Activated T-helper 1 cell treated with anti-CD3 and anti-CD28 coated beads, Interleukin-12 subunit alpha, Interleukin-12 subunit beta, Interleukin-2, Interleukin-4 antibody, amounts not matched to agents 30 ng/mL and 10 ng/mL and 1 ng/mL, durations not matched to agents 14 hours and 24 hours and 36 hours (primary cell): Measurements from ENCODE around the gene ANKRD62. TPM values are rescaled to one million over a fixed set of nuclear protein-coding genes. Genes with fewer than 3 reads are reported as not detected.
"Not testable (repeated sequence)": the region's sequence is repeated elsewhere in the genome, so short reads cannot be mapped to it uniquely, and the experiment has no call there.

Experiments used
- DNase-seq: peaks from one replicate; pipeline ENCODE4 v3.0.0; 2021; ENCODE audit warnings: low spot score
- H3K27ac Mint-ChIP-seq: one replicate; pipeline ENCODE4 v1.8.0; 2021; ENCODE audit warnings: mild to moderate bottlenecking, mixed read lengths
- H3K27me3 Mint-ChIP-seq: one replicate; pipeline ENCODE4 v1.8.0; 2022; ENCODE audit warnings: mild to moderate bottlenecking, moderate library complexity, mixed read lengths; ENCODE audit not compliant: insufficient read depth
- H3K36me3 Mint-ChIP-seq: one replicate; pipeline ENCODE4 v1.8.0; 2021; ENCODE audit warnings: low read depth, mixed read lengths
- H3K4me1 Mint-ChIP-seq: one replicate; pipeline ENCODE4 v1.8.0; 2021; ENCODE audit warnings: low read depth, mixed read lengths
- H3K4me3 Mint-ChIP-seq: one replicate; pipeline ENCODE4 v1.8.0; 2021; ENCODE audit warnings: mild to moderate bottlenecking, moderate library complexity, mixed read lengths
- H3K9me3 Mint-ChIP-seq: one replicate; pipeline ENCODE4 v1.8.0; 2021; ENCODE audit warnings: mixed read lengths
- intact Hi-C: fragments of 100-400 bp; cut with micrococcal nuclease; formaldehyde crosslinking; loops from one replicate; pipeline ENCODE4 v1.15.1; 2024
- total RNA-seq: library from RNA; stranded (reverse); gene quantifications from 2 replicates; pipeline ENCODE4 v1.2.3, GENCODE V29; 2022

ANKRD62 gene
- total RNA-seq, 1 donor from 2014 or later = not detected

- Mint-ChIP-seq H3K4me3 (no peak overlapping the region), H3K36me3 (no peaks in the 10 kb centered on the region), H3K9me3 (no peaks in the 10 kb centered on the region), H3K4me1 (no peaks in the 10 kb centered on the region), H3K27ac (no peak overlapping the region), H3K27me3 (no peaks in the 10 kb centered on the region)
- DNase-seq = no peak
- intact Hi-C loops = loop anchor here (1.0 kb wide), 1 partner anchor 146 kb away; no protein-coding TSS in a partner anchor
Observed at GRCh38 chr18:12091538-12092141, 2.0 kb upstream of the ANKRD62 start.

- H3K9me3 Mint-ChIP-seq = no peaks in the 10 kb centered on the region
- DNase-seq = no peak
- H3K36me3 Mint-ChIP-seq = no peaks in the 10 kb centered on the region
- no peak overlapping the region for H3K4me3 Mint-ChIP-seq
- no peaks in the 10 kb centered on the region for H3K4me1 Mint-ChIP-seq
- H3K27me3 Mint-ChIP-seq = no peaks in the 10 kb centered on the region
- H3K27ac Mint-ChIP-seq = no peak overlapping the region
- intact Hi-C loops = loop anchor here (1.0 kb wide), 1 partner anchor 145 kb away; no protein-coding TSS in a partner anchor
Observed at GRCh38 chr18:12092398-12093229, 1.0 kb upstream of the ANKRD62 start.

- Mint-ChIP-seq H3K9me3 (no peaks in the 10 kb centered on the region), H3K27me3 (peaks cover under 1% of the 10 kb centered on the region), H3K27ac (no peak overlapping the region), H3K4me3 (no peak overlapping the region), H3K36me3 (no peaks in the 10 kb centered on the region), H3K4me1 (peaks cover 11% of the 10 kb centered on the region)
- no peak for DNase-seq
- intact Hi-C loops = no loop called here
Observed at GRCh38 chr18:12098374-12098773, 4.7 kb downstream of the ANKRD62 start.

DNA sequence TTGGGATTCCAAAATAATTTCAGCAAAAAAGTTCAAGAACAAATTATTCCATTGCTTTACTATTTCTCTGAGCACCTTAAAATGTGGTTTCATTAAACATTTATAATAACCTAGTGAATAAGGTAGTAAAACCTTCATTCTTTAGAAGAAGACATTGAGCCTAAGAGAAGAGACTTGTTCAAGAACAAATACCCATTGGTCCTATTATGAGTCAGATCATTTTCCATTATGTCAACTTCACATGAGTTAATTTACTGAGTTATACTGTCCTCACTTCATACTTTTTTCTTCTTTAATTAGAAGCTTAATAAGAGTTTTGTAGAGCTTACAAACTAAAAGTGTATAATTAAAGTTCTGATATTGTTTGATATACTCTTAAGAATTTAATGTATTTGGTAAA is 5.5 kb downstream of the ANKRD62 start:
- no peaks in the 10 kb centered on the region for H3K36me3 Mint-ChIP-seq
- no peak for DNase-seq
- no peak overlapping the region for H3K27ac Mint-ChIP-seq
- peaks cover 2% of the 10 kb centered on the region for H3K27me3 Mint-ChIP-seq
- H3K9me3 Mint-ChIP-seq = no peaks in the 10 kb centered on the region
- peaks cover 11% of the 10 kb centered on the region for H3K4me1 Mint-ChIP-seq
- intact Hi-C loops = no loop called here
- H3K4me3 Mint-ChIP-seq = no peak overlapping the region

- Mint-ChIP-seq H3K9me3 (no peaks in the 10 kb centered on the region), H3K4me1 (peaks cover 11% of the 10 kb centered on the region), H3K36me3 (no peaks in the 10 kb centered on the region), H3K27me3 (peaks cover 2% of the 10 kb centered on the region), H3K4me3 (no peak overlapping the region), H3K27ac (no peak overlapping the region)
- intact Hi-C loops = no loop called here
- no peak for DNase-seq
Observed at GRCh38 chr18:12101266-12101665, 7.6 kb downstream of the ANKRD62 start.

DNA sequence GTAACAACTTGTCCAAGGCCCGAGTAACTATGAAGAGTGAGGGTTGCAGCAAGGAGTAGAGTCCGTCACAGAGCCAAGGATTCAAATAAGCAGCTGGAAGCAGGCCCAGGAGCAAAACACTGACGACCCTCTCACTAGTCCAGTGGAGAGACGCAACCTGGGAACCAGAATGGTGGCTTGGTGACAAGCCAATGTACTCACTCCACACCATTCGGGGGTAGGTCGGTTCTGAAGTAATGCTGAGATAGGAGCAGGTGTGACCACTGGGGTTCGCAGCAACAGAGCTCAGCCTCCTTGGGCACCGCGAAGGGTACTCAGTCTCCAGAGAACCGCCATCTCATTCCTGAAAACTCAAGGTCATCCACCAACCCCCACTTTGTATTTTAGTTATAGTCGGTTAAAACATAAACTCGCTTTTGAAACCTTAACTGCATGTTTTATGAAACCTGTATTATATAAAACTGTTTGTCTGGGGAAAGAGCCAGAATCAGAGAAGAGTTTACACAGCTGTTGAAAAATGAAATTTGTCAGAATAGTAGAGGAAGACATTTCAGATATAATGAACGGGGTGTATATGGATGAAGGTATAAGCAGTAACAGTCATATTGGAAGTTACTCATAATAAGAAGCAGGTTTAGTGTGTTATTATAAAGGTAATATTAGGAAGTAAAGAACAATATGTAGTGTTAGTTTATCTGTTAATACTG is 8.6 kb downstream of the ANKRD62 start:
- H3K4me3 Mint-ChIP-seq = no peak overlapping the region
- no peak for DNase-seq
- no peaks in the 10 kb centered on the region for H3K36me3 Mint-ChIP-seq
- intact Hi-C loops = no loop called here
- H3K4me1 Mint-ChIP-seq = peaks cover 11% of the 10 kb centered on the region
- H3K27ac Mint-ChIP-seq = no peak overlapping the region
- H3K27me3 Mint-ChIP-seq = peaks cover 2% of the 10 kb centered on the region
- no peaks in the 10 kb centered on the region for H3K9me3 Mint-ChIP-seq

DNA sequence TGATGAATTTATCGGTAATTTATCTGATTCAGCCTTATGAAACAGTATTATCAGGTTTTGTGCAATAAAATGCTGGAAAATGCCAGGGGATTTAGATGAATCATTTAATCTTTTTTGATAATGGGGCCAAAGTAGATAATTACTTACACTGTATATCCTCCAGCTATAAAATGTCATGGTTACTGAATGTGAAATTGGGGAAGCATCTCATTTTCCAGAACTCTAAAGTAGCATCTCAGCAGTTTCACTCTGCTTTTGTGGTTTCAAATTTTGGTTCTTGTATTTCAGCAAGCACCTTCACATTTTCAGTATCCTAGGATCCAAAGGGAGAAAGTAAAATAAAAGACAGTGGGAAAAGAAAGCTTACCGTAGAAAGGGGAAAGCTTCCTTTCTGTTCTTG is 12.8 kb downstream of the ANKRD62 start:
- no peak for DNase-seq
- intact Hi-C loops = no loop called here
- Mint-ChIP-seq H3K27me3 (peaks cover 2% of the 10 kb centered on the region), H3K9me3 (no peaks in the 10 kb centered on the region), H3K4me3 (no peak overlapping the region), H3K36me3 (no peaks in the 10 kb centered on the region), H3K27ac (no peak overlapping the region), H3K4me1 (no peaks in the 10 kb centered on the region)

DNA sequence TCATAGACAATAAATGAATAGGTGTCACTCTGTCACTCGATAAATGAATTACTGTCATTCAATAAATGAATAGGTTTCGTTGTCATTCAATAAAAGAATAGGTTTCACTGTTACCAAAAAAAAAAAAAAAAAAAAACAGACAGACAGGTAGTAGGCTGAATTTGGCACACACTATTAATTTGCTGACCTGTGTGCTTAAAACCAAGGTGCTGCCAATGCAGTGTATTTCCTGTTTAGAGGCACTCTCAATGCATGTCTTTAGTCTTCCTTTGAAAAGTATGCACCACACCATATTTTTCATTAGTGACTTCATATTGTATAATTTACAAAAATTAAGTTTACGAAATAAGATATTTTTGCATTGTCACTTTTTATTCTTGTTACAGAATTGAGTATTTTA is 16.2 kb downstream of the ANKRD62 start:
- intact Hi-C loops = no loop called here
- no peak for DNase-seq
- no peaks in the 10 kb centered on the region for H3K4me1 Mint-ChIP-seq
- no peak overlapping the region for H3K4me3 Mint-ChIP-seq
- no peaks in the 10 kb centered on the region for H3K9me3 Mint-ChIP-seq
- H3K27ac Mint-ChIP-seq = no peak overlapping the region
- H3K27me3 Mint-ChIP-seq = peaks cover 5% of the 10 kb centered on the region
- H3K36me3 Mint-ChIP-seq = no peaks in the 10 kb centered on the region

GRCh38 chr18:12113999-12114646 is 20.5 kb downstream of the ANKRD62 start:
- no peaks in the 10 kb centered on the region for H3K9me3 Mint-ChIP-seq
- H3K27ac Mint-ChIP-seq = no peak overlapping the region
- intact Hi-C loops = no loop called here
- no peak overlapping the region for H3K4me3 Mint-ChIP-seq
- peaks cover 17% of the 10 kb centered on the region for H3K27me3 Mint-ChIP-seq
- no peak for DNase-seq
- no peaks in the 10 kb centered on the region for H3K36me3 Mint-ChIP-seq
- H3K4me1 Mint-ChIP-seq = no peaks in the 10 kb centered on the region

DNA sequence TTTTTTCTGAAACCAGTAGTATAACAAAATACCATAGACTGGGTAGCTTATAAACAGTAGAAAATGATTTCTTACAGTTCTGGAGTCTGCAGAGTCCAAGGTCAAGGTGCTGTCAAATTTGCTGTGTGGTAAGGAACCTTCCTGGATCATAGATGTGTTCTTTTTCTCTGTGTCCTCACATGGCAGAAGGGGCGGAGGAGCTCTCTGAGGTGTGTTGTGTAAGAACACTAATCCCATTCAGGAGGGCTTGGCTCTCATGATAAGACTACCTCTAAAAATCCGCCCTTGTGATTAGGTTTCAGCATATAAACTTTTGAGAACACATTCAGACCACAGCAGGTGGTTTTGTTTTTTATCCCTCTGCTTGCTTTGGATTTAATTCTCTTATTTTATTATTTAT is 25.7 kb downstream of the ANKRD62 start:
- no peak overlapping the region for H3K4me3 Mint-ChIP-seq
- no peak overlapping the region for H3K27ac Mint-ChIP-seq
- H3K36me3 Mint-ChIP-seq = no peaks in the 10 kb centered on the region
- H3K9me3 Mint-ChIP-seq = no peaks in the 10 kb centered on the region
- no peaks in the 10 kb centered on the region for H3K4me1 Mint-ChIP-seq
- no peak for DNase-seq
- intact Hi-C loops = no loop called here
- peaks cover 35% of the 10 kb centered on the region for H3K27me3 Mint-ChIP-seq

DNA sequence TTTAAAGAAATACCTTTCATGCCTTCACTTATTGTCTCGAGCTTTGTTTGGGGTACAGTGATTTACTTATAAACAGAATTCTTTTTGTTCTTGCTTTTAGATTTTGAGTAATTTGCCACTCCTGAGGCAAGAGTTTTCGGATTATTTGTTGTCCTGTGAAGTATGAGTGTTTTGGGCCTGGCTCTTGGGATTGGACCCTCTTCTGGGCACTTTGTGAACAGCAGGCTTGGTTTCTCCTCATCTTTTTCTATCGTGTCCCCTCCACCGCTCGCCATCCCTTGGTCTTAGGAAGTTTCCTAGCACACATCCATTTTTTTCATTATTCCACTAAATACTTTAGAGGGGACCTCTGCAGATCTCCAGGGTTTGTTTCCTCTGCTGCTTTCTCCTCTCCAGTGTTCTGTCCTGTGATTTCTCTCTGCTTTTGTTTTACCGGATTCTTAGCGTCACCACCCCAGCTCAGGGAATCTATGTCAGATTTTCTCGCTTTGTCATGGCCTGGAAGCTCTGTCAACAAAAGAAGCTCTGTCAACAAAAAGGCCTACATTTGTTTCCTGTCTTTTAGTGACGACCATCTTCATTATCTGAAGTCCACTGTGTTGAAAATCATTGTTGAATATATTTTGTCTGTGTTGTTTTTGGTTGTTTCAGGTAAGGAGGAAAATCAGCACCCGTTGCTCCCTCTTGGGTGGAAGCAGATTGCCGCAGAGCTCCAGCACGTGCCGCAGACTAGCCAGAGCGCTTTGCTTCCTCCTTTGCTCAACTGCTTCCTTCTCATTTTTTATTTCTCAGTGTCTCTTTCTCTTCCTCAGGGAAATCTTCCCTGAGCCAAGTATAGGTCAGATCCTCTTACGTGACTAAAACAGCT is 27.8 kb downstream of the ANKRD62 start:
- no peak for DNase-seq
- Mint-ChIP-seq H3K36me3 (no peaks in the 10 kb centered on the region), H3K27ac (no peak overlapping the region), H3K27me3 (peaks cover 41% of the 10 kb centered on the region), H3K4me3 (no peak overlapping the region), H3K4me1 (no peaks in the 10 kb centered on the region), H3K9me3 (no peaks in the 10 kb centered on the region)
- intact Hi-C loops = no loop called here

GRCh38 chr18:12122043-12122389 is 28.4 kb downstream of the ANKRD62 start:
- H3K36me3 Mint-ChIP-seq, H3K4me3 Mint-ChIP-seq, intact Hi-C loops, H3K9me3 Mint-ChIP-seq, DNase-seq, H3K27ac Mint-ChIP-seq, H3K4me1 Mint-ChIP-seq: not testable (repeated sequence)
- peaks cover 45% of the 10 kb centered on the region for H3K27me3 Mint-ChIP-seq
